Right ventricle myocardium inferior (tissue), 1 donor: ENCODE measurements around the gene IDUA. TPM values are rescaled to one million over a fixed set of nuclear protein-coding genes. Genes with fewer than 3 reads are reported as not detected.
"Not testable (repeated sequence)": the region's sequence is repeated elsewhere in the genome, so short reads cannot be mapped to it uniquely, and the experiment has no call there.

ENCODE experiments used
- ATAC-seq: fragments of 200-7000 bp; cut with Tn5 transposase; one replicate; pipeline ENCODE4 v1.9.1; 2020; ENCODE audit warnings: mild to moderate bottlenecking, moderate library complexity
- DNase-seq: peaks from one replicate; pipeline ENCODE4 v3.0.0; 2021; ENCODE audit errors: missing footprints
- intact Hi-C: fragments of 100-400 bp; cut with DNase I; formaldehyde crosslinking; loops from one replicate; pipeline ENCODE4 v1.11.0; 2022
- total RNA-seq: library from RNA; stranded (reverse); fragmentation: NEBNext Ultra II Directional; extraction: Animal tissue kit (Norgen Biotek cat#: 25700); gene quantifications from one replicate; pipeline ENCODE4 v1.2.1, GENCODE V29; 2021
- donor health status: DM: no; HTN: yes; CAD: no; lungs with severe emphysema.

IDUA gene
- total RNA-seq, 1 donor from 2014 or later: 8.6 TPM

GRCh38 chr4:1047976-1048772 lies 61.3 kb downstream of the IDUA start:
- intact Hi-C loops: no loop called here
- DNase-seq: peak; percentile 39
- no peak for ATAC-seq

- ATAC-seq: no peak
- intact Hi-C loops: no loop called here
- peak; percentile 46 for DNase-seq
These were observed 62.1 kb downstream of the IDUA start for GRCh38 chr4:1048773-1049590.

DNA sequence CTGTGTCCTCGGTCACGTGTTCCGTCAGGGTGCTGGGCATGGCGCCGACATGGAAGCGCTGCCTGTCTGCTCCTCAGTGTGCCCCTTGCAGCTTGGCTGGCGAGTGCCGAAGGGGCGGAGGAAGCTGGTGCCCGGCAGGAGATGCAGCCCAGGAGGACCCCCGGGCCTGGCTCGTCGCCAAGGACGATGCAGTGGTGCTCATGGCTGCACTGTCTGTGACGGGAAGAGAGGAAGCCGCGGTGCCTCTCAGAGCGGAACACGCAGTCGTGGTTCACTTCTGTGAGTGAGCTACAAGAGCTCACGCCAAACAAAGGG lies 62.7 kb downstream of the IDUA start:
- no peak for ATAC-seq

DNA sequence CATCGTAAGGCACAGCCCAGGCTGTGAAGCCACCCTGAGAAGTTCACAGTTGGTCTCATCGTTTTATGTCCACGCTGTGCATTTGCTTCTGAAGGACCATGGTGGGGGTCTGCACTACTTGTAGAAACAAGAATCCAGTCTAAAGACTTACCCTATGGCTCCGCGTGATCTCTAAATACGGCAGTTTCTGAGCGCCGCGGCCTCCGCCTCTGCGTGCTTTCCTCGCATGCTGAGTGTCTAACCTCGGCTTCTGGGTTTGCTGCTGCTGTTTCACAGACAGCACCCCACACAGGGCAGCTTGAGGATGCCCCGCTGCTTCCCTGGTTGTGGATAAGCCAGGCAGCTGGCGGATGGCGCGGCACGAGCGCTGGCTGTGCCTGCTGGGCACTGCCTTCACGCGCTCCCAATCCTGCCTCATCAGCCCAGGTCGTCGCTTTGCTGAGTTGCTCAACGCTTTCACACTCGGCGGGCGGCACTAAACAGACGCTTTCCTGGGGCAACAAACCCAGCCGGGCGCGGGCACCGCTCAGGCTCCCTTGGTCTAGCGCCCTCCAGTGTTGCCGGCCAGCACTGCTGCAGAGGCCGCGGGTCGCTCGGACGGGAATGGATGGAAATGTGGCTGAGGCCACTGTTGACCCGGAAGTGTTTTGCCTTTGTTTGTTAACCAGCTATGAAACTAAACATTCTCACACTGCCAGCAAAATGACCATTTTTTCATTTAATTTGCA lies 63.8 kb downstream of the IDUA start:
- ATAC-seq (no peak), DNase-seq (peak; percentile 56)
- intact Hi-C loops: no loop called here

More for the DNA sequence above, 62.7 kb downstream of the IDUA start:
- DNase-seq: peak; percentile 53
- intact Hi-C loops: no loop called here

- DNase-seq: no peak
- ATAC-seq: no peak
- intact Hi-C loops: no loop called here
These were observed 64.6 kb downstream of the IDUA start for GRCh38 chr4:1051472-1051871.

GRCh38 chr4:1052231-1052671 lies 65.4 kb downstream of the IDUA start:
- ATAC-seq: no peak
- peak; percentile 51 for DNase-seq
- intact Hi-C loops: no loop called here

- peak; percentile 43 for DNase-seq
- intact Hi-C loops: no loop called here
- ATAC-seq: peak; percentile 27
These were observed 66.3 kb downstream of the IDUA start for GRCh38 chr4:1053080-1053661.

- intact Hi-C loops, DNase-seq, ATAC-seq: not testable (repeated sequence)
These were observed 67.0 kb downstream of the IDUA start for GRCh38 chr4:1053891-1054290.

Other genes with a start within 250 kb of the IDUA start
- gene CPLX1, start 160.9 kb upstream of the IDUA start, total RNA-seq: 3.1 TPM
- 29.3 TPM for gene GAK, start 54.7 kb upstream of the IDUA start, total RNA-seq
- 17.4 TPM for gene TMEM175, start 54.6 kb upstream of the IDUA start, total RNA-seq
- 3.8 TPM for gene DGKQ, start 13.5 kb upstream of the IDUA start, total RNA-seq
- gene SLC26A1, start 6.4 kb downstream of the IDUA start, total RNA-seq: not detected
- 21.0 TPM for gene FGFRL1, start 24.6 kb downstream of the IDUA start, total RNA-seq
- gene RNF212, start 126.5 kb downstream of the IDUA start, total RNA-seq: 1.7 TPM
- gene SPON2, start 185.5 kb downstream of the IDUA start, total RNA-seq: 22.6 TPM